ENCODE measurements around the gene PBRM1. TPM values are rescaled to one million over a fixed set of nuclear protein-coding genes. Genes with fewer than 3 reads are reported as not detected.

The PBRM1 gene
- total RNA-seq, 1 donor from 2014 or later = 116 TPM

DNA sequence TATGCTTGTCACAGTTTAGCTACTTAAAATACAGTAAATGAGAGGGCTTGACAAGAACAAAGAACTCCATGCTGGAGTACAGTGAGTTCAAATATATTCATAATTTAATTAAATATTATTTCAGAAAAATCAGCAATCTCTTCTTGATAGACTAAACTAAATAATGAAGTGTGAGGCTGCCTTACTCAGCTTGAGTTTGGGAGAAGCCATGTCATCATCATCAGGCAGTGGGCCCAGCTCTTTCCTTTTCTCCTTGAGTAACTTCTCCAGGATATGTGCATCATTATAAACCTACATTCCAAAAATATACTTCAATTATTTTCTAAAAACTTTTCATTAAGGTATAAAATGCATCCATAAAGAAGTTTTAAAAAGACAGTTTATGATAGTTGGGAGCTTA is 70.5 kb downstream of the PBRM1 start:
- Histone ChIP-seq H3K9ac (no peak overlapping the region), H3K4me1 (no peaks in the 10 kb centered on the region), H4K20me1 (ENCODE audit: low read depth) (no peaks in the 10 kb centered on the region), H3K79me2 (ENCODE audit: low read depth) (no peaks in the 10 kb centered on the region), H3K27ac (no peak overlapping the region), H3K27me3 (no peaks in the 10 kb centered on the region), H2AFZ (replicated peaks) (no peak overlapping the region), H3K4me3 (no peak overlapping the region), H3F3A (ENCODE audit: low read depth) (no peaks in the 10 kb centered on the region), H3K9me3 (ENCODE audit: low read depth) (no peaks in the 10 kb centered on the region), H3K36me3 (peaks cover 18% of the 10 kb centered on the region), H3K4me2 (no peak overlapping the region)
- H3K4me3 Mint-ChIP-seq = no peak overlapping the region
- H3K36me3 Mint-ChIP-seq = peaks cover 40% of the 10 kb centered on the region
- no peaks in the 10 kb centered on the region for H3K9me3 Mint-ChIP-seq
- no peak overlapping the region for H3K27ac Mint-ChIP-seq
- no peak for DNase-seq (ENCODE audit: low spot score)
- no peaks in the 10 kb centered on the region for H3K27me3 Mint-ChIP-seq (ENCODE audit: insufficient read depth, low read depth)
- H3K4me1 Mint-ChIP-seq = no peaks in the 10 kb centered on the region
- TF ChIP-seq EZH2 (IDR thresholded peaks at IDR 0.05) (no peak), EZH2phosphoT487 (IDR thresholded peaks at IDR 0.05) (no peak)
- TF ChIP-seq, protein P1, sequence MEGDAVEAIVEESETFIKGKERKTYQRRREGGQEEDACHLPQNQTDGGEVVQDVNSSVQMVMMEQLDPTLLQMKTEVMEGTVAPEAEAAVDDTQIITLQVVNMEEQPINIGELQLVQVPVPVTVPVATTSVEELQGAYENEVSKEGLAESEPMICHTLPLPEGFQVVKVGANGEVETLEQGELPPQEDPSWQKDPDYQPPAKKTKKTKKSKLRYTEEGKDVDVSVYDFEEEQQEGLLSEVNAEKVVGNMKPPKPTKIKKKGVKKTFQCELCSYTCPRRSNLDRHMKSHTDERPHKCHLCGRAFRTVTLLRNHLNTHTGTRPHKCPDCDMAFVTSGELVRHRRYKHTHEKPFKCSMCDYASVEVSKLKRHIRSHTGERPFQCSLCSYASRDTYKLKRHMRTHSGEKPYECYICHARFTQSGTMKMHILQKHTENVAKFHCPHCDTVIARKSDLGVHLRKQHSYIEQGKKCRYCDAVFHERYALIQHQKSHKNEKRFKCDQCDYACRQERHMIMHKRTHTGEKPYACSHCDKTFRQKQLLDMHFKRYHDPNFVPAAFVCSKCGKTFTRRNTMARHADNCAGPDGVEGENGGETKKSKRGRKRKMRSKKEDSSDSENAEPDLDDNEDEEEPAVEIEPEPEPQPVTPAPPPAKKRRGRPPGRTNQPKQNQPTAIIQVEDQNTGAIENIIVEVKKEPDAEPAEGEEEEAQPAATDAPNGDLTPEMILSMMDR (IDR thresholded peaks at IDR 0.05) = no peak

DNA sequence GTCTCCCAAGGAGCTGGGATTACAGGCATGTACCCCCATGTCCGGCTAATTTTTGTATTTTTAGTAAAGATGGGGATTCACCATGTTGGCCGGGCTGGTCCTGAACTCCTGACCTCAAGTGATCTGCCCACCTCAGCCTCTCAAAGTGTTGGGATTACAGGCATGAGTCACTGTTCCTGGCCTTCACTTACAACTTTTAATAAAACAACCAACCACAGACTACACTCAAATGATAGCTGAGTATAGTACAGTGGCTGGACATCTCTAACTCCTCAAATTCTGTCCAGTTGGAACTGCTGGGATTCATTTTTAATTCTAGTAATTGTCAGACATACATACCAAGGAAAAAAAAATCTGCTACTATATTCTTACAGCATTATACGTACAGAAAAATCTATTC is 71.0 kb downstream of the PBRM1 start:
- no peaks in the 10 kb centered on the region for H3K27me3 ChIP-seq
- no peaks in the 10 kb centered on the region for H4K20me1 ChIP-seq (ENCODE audit: low read depth)
- Mint-ChIP-seq H3K9me3 (no peaks in the 10 kb centered on the region), H3K4me3 (no peak overlapping the region), H3K27ac (no peak overlapping the region), H3K36me3 (peaks cover 36% of the 10 kb centered on the region), H3K4me1 (no peaks in the 10 kb centered on the region), H3K27me3 (ENCODE audit: insufficient read depth, low read depth) (no peaks in the 10 kb centered on the region)
- no peak for DNase-seq (ENCODE audit: low spot score)
- H3K4me2 ChIP-seq = no peak overlapping the region
- no peaks in the 10 kb centered on the region for H3K79me2 ChIP-seq (ENCODE audit: low read depth)
- no peak for TF ChIP-seq EZH2 (IDR thresholded peaks at IDR 0.05)
- TF ChIP-seq, protein P1 (IDR thresholded peaks at IDR 0.05) = no peak
- TF ChIP-seq EZH2phosphoT487 (IDR thresholded peaks at IDR 0.05) = no peak
- no peak overlapping the region for H3K27ac ChIP-seq
- no peaks in the 10 kb centered on the region for H3F3A ChIP-seq (ENCODE audit: low read depth)
- H3K4me1 ChIP-seq = no peaks in the 10 kb centered on the region
- no peaks in the 10 kb centered on the region for H3K9me3 ChIP-seq (ENCODE audit: low read depth)
- H3K36me3 ChIP-seq = peaks cover 18% of the 10 kb centered on the region
- H3K9ac ChIP-seq = no peak overlapping the region
- no peak overlapping the region for H3K4me3 ChIP-seq
- no peak overlapping the region for H2AFZ ChIP-seq (replicated peaks)

DNA sequence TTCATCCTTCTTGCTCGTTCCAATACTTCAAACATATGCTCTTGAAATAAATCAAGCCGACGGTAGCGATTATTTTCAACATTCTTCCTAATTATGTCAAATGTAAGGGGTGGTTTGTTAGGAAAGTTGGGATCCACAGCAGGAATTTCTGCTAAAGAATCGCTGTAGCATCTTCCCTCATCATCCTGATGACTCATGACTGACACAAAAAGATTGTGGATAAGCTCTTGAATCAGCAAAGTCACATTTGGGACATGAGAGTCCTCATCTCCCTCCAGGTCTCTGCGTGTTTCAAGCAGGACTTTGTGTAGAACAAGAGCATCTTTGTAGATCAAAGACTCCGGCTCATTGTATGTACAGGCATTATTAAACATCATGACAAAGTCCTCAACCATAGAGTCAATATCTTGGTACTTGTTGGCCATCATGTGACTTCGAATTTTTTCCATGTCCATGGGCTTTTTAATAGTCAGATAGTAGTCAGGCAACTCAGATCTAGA is 76.3 kb downstream of the PBRM1 start:
- no peak for DNase-seq (ENCODE audit: low spot score)
- H4K20me1 ChIP-seq (ENCODE audit: low read depth) = no peaks in the 10 kb centered on the region
- Mint-ChIP-seq H3K36me3 (peaks cover 35% of the 10 kb centered on the region), H3K27ac (no peak overlapping the region), H3K4me1 (no peaks in the 10 kb centered on the region), H3K9me3 (no peaks in the 10 kb centered on the region), H3K4me3 (no peak overlapping the region), H3K27me3 (ENCODE audit: insufficient read depth, low read depth) (no peaks in the 10 kb centered on the region)
- H3K27me3 ChIP-seq = no peaks in the 10 kb centered on the region
- H3F3A ChIP-seq (ENCODE audit: low read depth) = no peaks in the 10 kb centered on the region
- no peak overlapping the region for H3K9ac ChIP-seq
- H2AFZ ChIP-seq (replicated peaks) = no peak overlapping the region
- H3K4me1 ChIP-seq = no peaks in the 10 kb centered on the region
- no peak overlapping the region for H3K4me2 ChIP-seq
- no peak overlapping the region for H3K4me3 ChIP-seq
- H3K79me2 ChIP-seq (ENCODE audit: low read depth) = no peaks in the 10 kb centered on the region
- TF ChIP-seq EZH2 (IDR thresholded peaks at IDR 0.05) (no peak), EZH2phosphoT487 (IDR thresholded peaks at IDR 0.05) (no peak)
- TF ChIP-seq, protein P1 (IDR thresholded peaks at IDR 0.05) = no peak
- H3K36me3 ChIP-seq = no peaks in the 10 kb centered on the region
- H3K27ac ChIP-seq = no peak overlapping the region
- H3K9me3 ChIP-seq (ENCODE audit: low read depth) = no peaks in the 10 kb centered on the region

Data from neural progenitor cell (in vitro differentiated cells).